Endodermal cell (in vitro differentiated cells): ENCODE results near the gene ZNF580. TPM values are rescaled to one million over a fixed set of nuclear protein-coding genes. Genes with fewer than 3 reads are reported as not detected.

Experiments used
- DNase-seq: peaks from one replicate; pipeline ENCODE4 v3.0.0-alpha.2; 2017
- H3K27ac ChIP-seq: 2 replicates; pipeline ENCODE4 v1.5.1; 2013; ENCODE audit warnings: mild to moderate bottlenecking, low read depth, low read length, moderate library complexity
- H3K27me3 ChIP-seq: 2 replicates; pipeline ENCODE4 v1.6.1; 2013; ENCODE audit warnings: mild to moderate bottlenecking, low read length, moderate library complexity; ENCODE audit not compliant: insufficient read depth, control insufficient read depth, poor library complexity, severe bottlenecking
- H3K36me3 ChIP-seq: 2 replicates; pipeline ENCODE4 v1.7.0; 2013; ENCODE audit warnings: mild to moderate bottlenecking, low read length, moderate library complexity; ENCODE audit not compliant: control insufficient read depth, insufficient read depth
- H3K4me1 ChIP-seq: one replicate; pipeline ENCODE4 v1.7.0; 2013; ENCODE audit warnings: low read length; ENCODE audit not compliant: control insufficient read depth, insufficient read depth
- H3K4me3 ChIP-seq: 2 replicates; pipeline ENCODE4 v1.5.1; 2013; ENCODE audit warnings: mild to moderate bottlenecking, low read length, moderate library complexity
- H3K9ac ChIP-seq: 2 replicates; pipeline ENCODE4 v1.6.1; 2013; ENCODE audit warnings: mild to moderate bottlenecking, low read length, moderate library complexity; ENCODE audit not compliant: poor library complexity, severe bottlenecking; ENCODE audit errors: extremely low read depth
- H3K9me3 ChIP-seq: 2 replicates; pipeline ENCODE4 v1.6.1; 2013; ENCODE audit warnings: mild to moderate bottlenecking, low read length, moderate library complexity; ENCODE audit not compliant: control insufficient read depth
- H3K27ac Mint-ChIP-seq: 2 replicates; pipeline ENCODE4 v1.8.0; 2020; ENCODE audit warnings: mixed read lengths
- H3K27me3 Mint-ChIP-seq: 2 replicates; pipeline ENCODE4 v1.8.0; 2021; ENCODE audit warnings: mild to moderate bottlenecking, mixed read lengths; ENCODE audit not compliant: insufficient read depth
- H3K36me3 Mint-ChIP-seq: 2 replicates; pipeline ENCODE4 v1.8.0; 2020; ENCODE audit warnings: low read depth, mixed read lengths
- H3K4me1 Mint-ChIP-seq: 2 replicates; pipeline ENCODE4 v1.8.0; 2020; ENCODE audit warnings: mixed read lengths
- H3K4me3 Mint-ChIP-seq: 2 replicates; pipeline ENCODE4 v1.8.0; 2020; ENCODE audit warnings: mild to moderate bottlenecking, moderate library complexity, mixed read lengths
- H3K9me3 Mint-ChIP-seq: 2 replicates; pipeline ENCODE4 v1.8.0; 2020; ENCODE audit warnings: mild to moderate bottlenecking, mixed read lengths
- CTCF ChIP-seq: fragments of 200-600 bp; sonication (generic); conservative IDR thresholded peaks from 2 replicates; pipeline ENCODE4 v1.5.0; 2021; ENCODE audit warnings: antibody characterized with exemption, mild to moderate bottlenecking
- WGBS, 2 experiments: methylation state at CpG; one replicate each; pipeline versions ENCODE4 v1.1.5 to v1.1.7; 2013; ENCODE audit warnings: missing lambda C conversion rate in 2 of 2, mixed read lengths in 1 of 2; ENCODE audit not compliant: insufficient coverage in 1 of 2, insufficient read length in 1 of 2; 5-methylcytosine and 5-hydroxymethylcytosine counted together
- total RNA-seq, 2 donors: library from RNA; stranded (reverse); fragmentation: NEBNext Ultra II Directional in 1 of 2; extraction: Animal tissue kit (Norgen Biotek cat#: 25700) in 1 of 2; gene quantifications; 2 replicates in 1 of 2; 3 replicates in 1 of 2; pipeline ENCODE4 v1.2.1, GENCODE V29; 2021

ZNF580 gene
- total RNA-seq, 2 donors from 2014 or later, result 27.3 to 38.6 TPM

GRCh38 chr19:55670280-55671053 is 29.7 kb downstream of the ZNF580 start:
- Mint-ChIP-seq H3K27ac (peak overlapping the region; percentile 81), H3K9me3 (no peaks in the 10 kb centered on the region), H3K4me1 (peaks cover 19% of the 10 kb centered on the region), H3K27me3 (no peaks in the 10 kb centered on the region), H3K36me3 (peaks cover 70% of the 10 kb centered on the region), H3K4me3 (no peak overlapping the region)
- Histone ChIP-seq H3K9ac (no peak overlapping the region), H3K36me3 (peaks cover 61% of the 10 kb centered on the region), H3K27ac (no peak overlapping the region), H3K9me3 (no peaks in the 10 kb centered on the region), H3K27me3 (no peaks in the 10 kb centered on the region), H3K4me3 (no peak overlapping the region), H3K4me1 (peaks cover 4% of the 10 kb centered on the region)
- WGBS, 2 experiments, result 91 to 94% methylated on average over 18 to 23 of the region's 23 CpGs
- no peak for TF ChIP-seq CTCF
- DNase-seq, result peak; percentile 75

- H3K27me3 Mint-ChIP-seq, result no peaks in the 10 kb centered on the region
- no peak for DNase-seq
- H3K9me3 Mint-ChIP-seq, result no peaks in the 10 kb centered on the region
- H3K27ac ChIP-seq, result no peak overlapping the region
- no peak for TF ChIP-seq CTCF
- H3K9me3 ChIP-seq, result no peaks in the 10 kb centered on the region
- peaks cover 19% of the 10 kb centered on the region for H3K4me1 Mint-ChIP-seq
- no peaks in the 10 kb centered on the region for H3K27me3 ChIP-seq
- peaks cover 66% of the 10 kb centered on the region for H3K36me3 Mint-ChIP-seq
- peak overlapping the region; percentile 81 for H3K27ac Mint-ChIP-seq
- H3K4me3 ChIP-seq, result no peak overlapping the region
- H3K4me1 ChIP-seq, result peaks cover 3% of the 10 kb centered on the region
- no peak overlapping the region for H3K9ac ChIP-seq
- WGBS, 2 experiments, result 79 to 88% methylated on average over 2 of the region's 2 CpGs
- no peak overlapping the region for H3K4me3 Mint-ChIP-seq
- H3K36me3 ChIP-seq, result peaks cover 57% of the 10 kb centered on the region
Observed at GRCh38 chr19:55671054-55671378, 30.2 kb downstream of the ZNF580 start.

- H3K36me3 Mint-ChIP-seq, result peaks cover 54% of the 10 kb centered on the region
Observed at GRCh38 chr19:55672418-55672817, 31.6 kb downstream of the ZNF580 start.

More at GRCh38 chr19:55672418-55672817, 31.6 kb downstream of the ZNF580 start:
- Mint-ChIP-seq H3K9me3 (no peaks in the 10 kb centered on the region), H3K27me3 (no peaks in the 10 kb centered on the region), H3K4me1 (peaks cover 32% of the 10 kb centered on the region), H3K27ac (peak overlapping the region; percentile 66), H3K4me3 (no peak overlapping the region)
- H3K4me1 ChIP-seq, result peaks cover 3% of the 10 kb centered on the region
- 98 to 100% methylated on average over 1 to 5 of the region's 5 CpGs for WGBS, 2 experiments
- TF ChIP-seq CTCF, result no peak
- H3K4me3 ChIP-seq, result no peak overlapping the region
- no peak overlapping the region for H3K9ac ChIP-seq
- no peaks in the 10 kb centered on the region for H3K27me3 ChIP-seq
- no peaks in the 10 kb centered on the region for H3K9me3 ChIP-seq
- H3K36me3 ChIP-seq, result peaks cover 43% of the 10 kb centered on the region
- H3K27ac ChIP-seq, result no peak overlapping the region
- no peak for DNase-seq
